Prostate gland (tissue), 2 donors: ENCODE measurements around the gene ARPC1A. TPM values are rescaled to one million over a fixed set of nuclear protein-coding genes. Genes with fewer than 3 reads are reported as not detected.
A peak's percentile ranks its signal among the peaks of the same experiment; 100 is the strongest.
"Not testable (repeated sequence)": the region's sequence is repeated elsewhere in the genome, so short reads cannot be mapped to it uniquely, and the experiment has no call there.

Source experiments
- DNase-seq: peaks from one replicate; pipeline ENCODE4 v3.0.0-alpha.2; 2019; ENCODE audit warnings: low spot score
- H3K27ac ChIP-seq, 2 donors: fragments of 200-600 bp; sonication (generic); 2 replicates each; pipeline ENCODE4 v1.5.1; 2017 to 2019
- H3K27me3 ChIP-seq: fragments of 200-600 bp; sonication (generic); replicated peaks from 2 replicates; pipeline ENCODE4 v1.5.1; 2019; ENCODE audit not compliant: insufficient read depth
- H3K36me3 ChIP-seq, 2 donors: fragments of 200-600 bp; sonication (generic); 1 replicate in 1 of 2; 2 replicates in 1 of 2; pipeline versions ENCODE4 v1.5.1 to v1.8.1; 2017 to 2019
- H3K4me1 ChIP-seq: fragments of 200-600 bp; sonication (generic); replicated peaks from 2 replicates; pipeline ENCODE4 v1.5.1; 2019
- H3K4me3 ChIP-seq, 2 donors: fragments of 200-600 bp; sonication (generic); 2 replicates each; pipeline ENCODE4 v1.5.1; 2017 to 2019
- H3K9me3 ChIP-seq: fragments of 200-600 bp; sonication (generic); 2 replicates; pipeline ENCODE4 v1.5.1; 2017
- CTCF ChIP-seq, 4 experiments: fragments of 200-600 bp in 2 of 4; fragments of 450-650 bp in 2 of 4; sonication (generic) in 2 of 4; IDR thresholded peaks; 1 replicate in 3 of 4; 2 replicates in 1 of 4; pipeline ENCODE4 v1.5.1; 2016 to 2019; ENCODE audit warnings: antibody characterized with exemption in 4 of 4, mild to moderate bottlenecking in 2 of 4, moderate library complexity in 2 of 4
- POLR2A ChIP-seq: fragments of 450-650 bp; IDR thresholded peaks from one replicate; pipeline ENCODE4 v1.6.1; 2016; ENCODE audit warnings: antibody characterized with exemption, mild to moderate bottlenecking
- POLR2AphosphoS5 ChIP-seq: sonication (generic); formaldehyde crosslinking; IDR thresholded peaks from one replicate; pipeline ENCODE4 v1.6.1; 2017; ENCODE audit warnings: antibody characterized with exemption
- WGBS: methylation state at CpG from one replicate; pipeline ENCODE4 v1.1.5; 2018; 5-methylcytosine and 5-hydroxymethylcytosine counted together
- intact Hi-C: fragments of 100-400 bp; cut with DNase I; formaldehyde crosslinking; loops from one replicate; pipeline ENCODE4 v1.14.2; 2022
- total RNA-seq, 2 donors: library from RNA; depleted of rRNA; stranded (reverse); fragments of >200 nt; gene quantifications; one replicate each; pipeline ENCODE4 v1.1.0, GENCODE V29; 2016

Gene ARPC1A
- total RNA-seq, 2 donors from 2014 or later = 119 to 136 TPM

GRCh38 chr7:99374111-99375064, 48.7 kb downstream of the ARPC1A start, which contains the start of gene ARPC1B:
ARPC1B (plus strand) TSS chr7:99374730; CDS start chr7:99385715, 10,985 bp downstream.
- intact Hi-C loops = loop anchor here (5.0 kb wide), 1 partner anchor 33 kb away; the partner anchor contains the start of genes BUD31 and PDAP1
- DNase-seq = peak; percentile 49
- Histone ChIP-seq H3K4me1 (no peaks in the 10 kb centered on the region), H3K27ac (peak within 1 kb of the TSS; percentile 73 to 77), H3K36me3 (no peaks in the 10 kb centered on the region), H3K27me3 (no peaks in the 10 kb centered on the region), H3K9me3 (no peaks in the 10 kb centered on the region), H3K4me3 (peak within 1 kb of the TSS; percentile 76 to 78)
- TF ChIP-seq POLR2AphosphoS5 (no peak), CTCF (IDR thresholded peaks at IDR 0.05) (no peak), POLR2A (peak; percentile 61)
- 2% methylated on average over 67 of the region's 95 CpGs for WGBS

DNA sequence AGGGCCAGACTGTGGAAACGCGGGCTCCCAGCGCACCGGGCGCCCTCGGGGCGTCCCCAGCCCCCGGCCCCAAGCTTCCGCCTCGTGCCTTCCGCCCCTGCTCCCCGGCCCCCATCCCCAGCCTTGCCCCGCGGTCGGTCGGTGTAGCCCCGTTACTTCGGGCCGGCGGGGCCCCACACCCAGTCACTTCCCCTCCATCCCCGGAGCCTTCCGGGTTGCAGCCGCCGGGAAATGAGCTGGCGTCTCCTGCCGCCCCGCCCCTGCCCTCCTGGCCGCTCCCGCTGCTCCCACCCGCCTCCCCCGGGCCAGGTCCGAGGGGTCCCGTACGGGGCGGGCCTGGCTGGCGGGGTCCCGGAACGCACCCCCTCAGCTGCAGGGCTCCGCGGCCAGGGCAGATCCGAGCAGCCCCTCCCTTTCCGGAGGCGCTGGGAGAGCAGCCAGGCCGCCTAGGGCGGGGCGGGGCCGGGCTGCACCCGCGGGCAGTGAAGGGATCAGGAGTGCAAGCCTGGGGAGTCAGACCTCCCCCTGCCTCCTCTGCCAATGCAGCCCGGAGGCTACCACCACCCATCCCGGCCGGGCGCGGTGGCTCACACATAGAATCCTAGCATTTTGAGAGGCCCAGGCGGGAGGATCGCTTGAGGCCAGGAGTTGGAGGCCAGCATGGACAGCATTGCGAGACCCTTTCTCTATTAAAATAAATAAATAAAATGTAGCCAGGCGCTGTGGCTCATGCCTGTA, 49.5 kb downstream of the ARPC1A start:
- intact Hi-C loops = no loop called here
- peak overlapping the region; percentile 76 to 78 for H3K4me3 ChIP-seq
- TF ChIP-seq POLR2A (peak; percentile 25), POLR2AphosphoS5 (peak; percentile 26), CTCF (IDR thresholded peaks at IDR 0.05) (no peak)
- H3K4me1 ChIP-seq = no peaks in the 10 kb centered on the region
- WGBS = 7% methylated on average over 38 of the region's 58 CpGs
- DNase-seq = peak; percentile 47
- H3K27ac ChIP-seq = peak overlapping the region; percentile 73 to 77
- H3K36me3 ChIP-seq = no peaks in the 10 kb centered on the region
- no peaks in the 10 kb centered on the region for H3K27me3 ChIP-seq
- no peaks in the 10 kb centered on the region for H3K9me3 ChIP-seq

DNA sequence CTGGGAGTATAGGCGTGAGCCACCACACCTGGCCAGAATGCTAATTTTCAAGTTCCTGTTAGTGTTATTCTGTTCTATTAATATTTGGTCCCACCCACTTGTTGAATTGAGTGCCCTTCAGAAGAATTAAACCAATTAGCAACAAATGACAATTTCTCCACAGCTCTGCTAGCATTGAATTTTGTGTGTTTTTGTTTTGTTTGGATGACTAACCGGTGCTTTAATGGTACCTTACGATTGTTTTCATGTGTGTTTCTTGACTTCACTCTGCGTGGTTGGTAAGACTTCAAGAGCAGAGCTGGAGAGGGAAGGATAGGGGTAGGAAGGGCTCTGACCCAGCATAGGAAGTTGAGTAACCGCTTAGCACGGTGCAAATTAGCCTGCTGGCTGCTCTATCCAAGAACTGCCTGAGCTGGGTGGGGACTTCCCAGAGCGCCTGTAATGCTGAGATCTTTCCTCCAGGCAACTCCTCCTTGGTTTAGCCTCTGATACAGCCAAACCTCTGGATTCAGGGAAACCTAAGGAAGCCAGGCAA, 53.4 kb downstream of the ARPC1A start:
- intact Hi-C loops = no loop called here
- no peak for TF ChIP-seq POLR2A
- peak; percentile 6 for TF ChIP-seq POLR2AphosphoS5
- DNase-seq = no peak
- H3K27ac ChIP-seq = peak overlapping the region; percentile 60
- H3K9me3 ChIP-seq = no peaks in the 10 kb centered on the region
- no peak overlapping the region for H3K4me3 ChIP-seq
- 42% methylated on average over 7 of the region's 7 CpGs for WGBS
- H3K36me3 ChIP-seq = no peaks in the 10 kb centered on the region
- no peaks in the 10 kb centered on the region for H3K27me3 ChIP-seq
- H3K4me1 ChIP-seq = no peaks in the 10 kb centered on the region

DNA sequence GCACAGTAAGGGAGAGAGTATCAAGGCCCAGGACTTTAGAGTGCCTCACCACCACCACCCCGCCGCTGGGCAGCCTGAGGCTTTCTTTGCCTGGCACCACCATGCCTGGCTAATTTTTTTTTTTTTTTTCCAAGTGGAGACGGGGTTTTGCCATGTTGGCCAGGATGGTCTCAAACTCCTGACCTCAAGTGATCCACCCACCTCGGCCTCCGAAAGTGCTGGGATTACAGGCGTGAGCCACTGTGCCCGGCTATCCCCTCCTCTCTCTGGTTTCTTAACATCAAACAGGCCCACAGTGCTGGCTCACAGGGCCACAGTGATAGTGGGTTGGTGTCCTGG, 54.0 kb downstream of the ARPC1A start:
- H3K36me3 ChIP-seq, H3K4me3 ChIP-seq, H3K27me3 ChIP-seq, H3K9me3 ChIP-seq, intact Hi-C loops, H3K4me1 ChIP-seq, DNase-seq: not testable (repeated sequence)
- WGBS = 78% methylated on average over 7 of the region's 7 CpGs
- peak overlapping the region; percentile 60 for H3K27ac ChIP-seq

GRCh38 chr7:99380032-99380822, 54.5 kb downstream of the ARPC1A start:
- Histone ChIP-seq H3K9me3 (no peaks in the 10 kb centered on the region), H3K36me3 (no peaks in the 10 kb centered on the region), H3K27ac (peak overlapping the region; percentile 60), H3K27me3 (no peaks in the 10 kb centered on the region), H3K4me1 (no peaks in the 10 kb centered on the region), H3K4me3 (no peak overlapping the region)
- WGBS = 66% methylated on average over 12 of the region's 12 CpGs
- no peak for DNase-seq
- TF ChIP-seq POLR2A (no peak), POLR2AphosphoS5 (peak; percentile 25)
- intact Hi-C loops = no loop called here
